NCI-H2107 treated with DMSO at 0.1 percent for 48 hours (cell line): ENCODE measurements around the gene SGTA.

ENCODE experiments used
- DNase-seq: peaks from one replicate; lab custom pipeline; 2025; ENCODE audit not compliant: unreplicated experiment; lab: John Stamatoyannopoulos, UW

The SGTA gene

GRCh38 chr19:2729943-2730818, 52.9 kb downstream of the SGTA start:
- no peak for DNase-seq

- DNase-seq, result no peak
Measured at GRCh38 chr19:2728783-2729387, 54.2 kb downstream of the SGTA start.

- no peak for DNase-seq
Measured at GRCh38 chr19:2727640-2727944, 55.5 kb downstream of the SGTA start.

DNA sequence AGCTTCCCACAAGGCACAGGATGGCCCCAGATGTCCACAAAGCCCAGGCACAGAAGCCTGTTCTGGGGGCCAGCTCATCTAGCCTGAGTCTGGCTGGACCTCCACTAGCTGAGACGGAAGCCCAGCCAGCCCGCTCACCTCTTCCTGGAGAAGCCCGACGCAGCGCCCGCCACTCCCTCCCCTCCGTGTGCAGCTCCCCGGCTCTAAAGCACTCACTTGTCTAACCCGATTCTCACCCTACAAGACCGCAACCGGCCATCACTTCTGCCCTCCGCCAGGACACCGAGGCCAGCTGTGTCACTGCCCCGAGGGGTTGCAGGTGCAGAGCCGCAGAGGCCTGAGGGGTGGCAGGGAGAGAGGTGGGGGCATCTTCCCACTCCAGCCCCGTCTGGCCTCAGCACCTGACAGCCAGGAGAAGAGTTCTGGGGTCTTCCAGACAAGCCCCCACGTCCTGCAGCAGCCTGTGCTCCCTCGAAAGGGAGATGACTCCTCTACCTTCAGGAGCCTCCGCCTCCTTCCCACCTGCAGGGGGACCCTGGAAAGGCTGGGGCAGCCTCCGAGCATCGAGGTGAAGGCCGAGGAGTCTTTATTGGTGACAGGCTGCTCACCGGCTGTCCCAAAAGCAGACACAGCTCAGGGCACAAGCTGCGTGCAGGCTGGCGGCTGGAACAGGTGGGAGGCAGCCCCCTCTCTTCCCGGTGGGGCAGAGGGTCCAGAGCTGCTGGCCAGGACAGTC, 56.0 kb downstream of the SGTA start:
- no peak for DNase-seq

GRCh38 chr19:2726160-2726855, 56.8 kb downstream of the SGTA start:
- DNase-seq, result no peak

DNA sequence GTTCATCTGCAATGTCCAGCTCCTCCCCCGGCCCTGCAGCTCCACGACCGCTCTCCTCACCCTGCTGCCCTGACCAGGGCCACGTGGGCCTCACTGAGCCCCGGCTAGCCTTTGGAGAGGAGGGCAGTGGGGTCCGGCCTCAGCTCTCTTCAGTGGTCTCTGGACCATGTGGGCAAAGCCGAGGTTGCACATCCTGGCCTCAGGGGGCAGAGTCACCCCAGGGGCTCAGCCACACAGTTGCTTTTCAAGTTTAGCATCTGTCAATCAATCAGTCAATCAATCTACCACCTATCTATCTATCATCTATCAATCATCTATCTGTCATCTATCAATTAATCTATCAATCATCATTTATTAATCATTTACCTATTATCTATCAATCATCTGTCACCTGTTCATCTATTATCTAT, 58.9 kb downstream of the SGTA start:
- DNase-seq, result no peak

- no peak for DNase-seq
Measured at GRCh38 chr19:2723747-2724146, 59.3 kb downstream of the SGTA start.

DNA sequence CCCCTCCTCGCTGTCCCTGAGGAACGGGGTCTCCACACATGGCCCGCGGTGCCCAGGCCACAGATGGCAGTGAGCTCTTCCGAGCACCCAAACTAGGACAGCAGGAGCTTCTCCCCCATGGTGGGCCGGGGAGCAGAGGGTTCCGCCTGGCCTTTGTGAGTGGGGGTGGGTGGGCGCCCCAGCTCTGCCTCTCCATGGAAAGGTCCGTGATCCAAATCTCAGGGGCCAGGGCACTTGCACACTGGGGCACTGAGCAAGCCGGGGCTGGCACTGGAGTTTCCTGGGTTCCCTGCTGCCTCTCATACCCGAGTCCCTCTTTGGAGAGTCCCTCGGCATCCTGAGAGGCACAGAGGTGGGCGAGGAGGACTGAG, 59.7 kb downstream of the SGTA start:
- DNase-seq, result no peak

DNA sequence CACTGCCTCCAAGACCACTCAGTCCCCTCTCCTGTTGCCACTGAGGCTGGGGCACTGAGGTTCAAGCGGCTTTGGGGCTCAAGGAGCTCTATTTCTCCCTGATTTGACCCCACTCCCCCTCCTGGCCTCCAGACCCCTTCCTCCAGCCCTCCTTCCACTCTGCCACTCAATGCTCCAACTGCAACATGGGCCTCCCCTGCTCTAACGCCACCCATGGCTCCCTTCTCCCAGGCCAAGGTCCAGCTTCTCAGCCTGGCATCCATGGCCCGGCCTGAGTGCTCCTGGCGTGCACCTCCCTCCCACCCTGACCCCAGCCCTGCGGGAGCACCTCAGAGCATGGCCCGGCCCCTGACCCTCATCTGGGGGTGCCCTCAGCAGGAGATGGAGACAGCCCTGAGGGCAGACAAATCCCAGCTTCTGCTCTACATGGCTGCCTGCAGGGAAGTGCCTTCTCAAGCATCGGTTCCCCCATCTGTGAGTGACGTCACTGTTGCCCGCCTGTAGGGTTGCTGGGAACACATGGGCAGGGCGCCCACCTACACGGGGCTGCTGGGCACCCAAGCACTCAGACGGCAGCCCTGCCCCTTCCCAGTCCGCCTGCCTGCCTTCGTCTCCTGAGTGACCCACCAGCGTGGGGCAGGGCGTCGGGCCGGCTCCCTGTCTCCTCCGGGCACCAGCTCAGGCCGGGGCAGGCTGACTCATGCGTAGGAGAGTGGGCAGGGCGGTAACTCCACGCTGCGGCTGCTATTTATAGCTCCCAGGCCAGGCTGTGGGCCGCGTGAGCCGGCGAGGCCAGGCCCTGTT, 60.3 kb downstream of the SGTA start:
- no peak for DNase-seq

- no peak for DNase-seq
Measured at GRCh38 chr19:2721570-2722540, 61.2 kb downstream of the SGTA start.

- DNase-seq, result no peak
Measured at GRCh38 chr19:2720777-2721569, 62.1 kb downstream of the SGTA start, which contains the start of gene DIRAS1. TSS of gene DIRAS1 (minus strand) at chr19:2721372. CDS start at chr19:2717806, 3,566 bp downstream.

DNA sequence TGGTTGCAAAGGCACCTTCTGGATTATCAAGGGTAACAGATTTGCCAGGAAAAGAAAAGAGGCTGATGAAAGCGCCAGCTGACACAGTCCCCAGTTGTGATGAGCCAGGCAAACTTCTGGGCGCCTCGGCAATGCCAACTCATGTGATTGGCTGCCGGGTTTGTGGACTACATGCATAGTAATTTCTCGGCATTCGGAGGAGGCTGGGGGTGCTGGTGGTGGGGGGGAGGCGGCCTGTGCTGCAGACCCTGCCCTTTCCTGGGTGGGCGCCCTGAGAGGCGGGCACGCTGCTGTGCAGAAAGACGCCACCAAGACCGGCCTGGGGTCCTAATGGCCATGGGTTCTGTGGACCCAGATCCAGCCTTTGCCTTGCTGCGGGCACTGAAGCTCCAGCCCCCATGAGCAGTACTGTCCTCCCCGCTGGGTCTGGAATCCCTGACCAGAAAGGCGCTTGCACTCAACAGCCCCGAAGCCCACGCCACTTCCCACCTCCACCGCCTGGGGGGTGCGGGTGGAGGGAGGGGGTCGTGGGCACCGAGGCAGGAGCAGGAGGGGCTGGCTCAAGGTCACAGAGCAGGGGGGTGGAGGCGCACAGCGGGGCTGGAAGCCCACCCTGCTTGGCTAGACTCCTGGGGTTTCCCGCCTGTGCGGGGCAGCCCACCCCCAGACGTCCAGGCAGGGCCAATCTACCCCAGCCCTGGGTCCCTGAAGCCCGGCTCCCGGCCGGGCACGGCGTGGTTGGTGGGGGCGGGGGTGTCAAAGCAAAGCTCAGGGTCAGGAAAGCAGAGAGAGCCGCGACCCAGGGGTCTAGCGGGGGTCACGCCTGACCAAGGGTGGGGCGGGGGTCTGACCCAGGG, 62.9 kb downstream of the SGTA start:
- no peak for DNase-seq

DNA sequence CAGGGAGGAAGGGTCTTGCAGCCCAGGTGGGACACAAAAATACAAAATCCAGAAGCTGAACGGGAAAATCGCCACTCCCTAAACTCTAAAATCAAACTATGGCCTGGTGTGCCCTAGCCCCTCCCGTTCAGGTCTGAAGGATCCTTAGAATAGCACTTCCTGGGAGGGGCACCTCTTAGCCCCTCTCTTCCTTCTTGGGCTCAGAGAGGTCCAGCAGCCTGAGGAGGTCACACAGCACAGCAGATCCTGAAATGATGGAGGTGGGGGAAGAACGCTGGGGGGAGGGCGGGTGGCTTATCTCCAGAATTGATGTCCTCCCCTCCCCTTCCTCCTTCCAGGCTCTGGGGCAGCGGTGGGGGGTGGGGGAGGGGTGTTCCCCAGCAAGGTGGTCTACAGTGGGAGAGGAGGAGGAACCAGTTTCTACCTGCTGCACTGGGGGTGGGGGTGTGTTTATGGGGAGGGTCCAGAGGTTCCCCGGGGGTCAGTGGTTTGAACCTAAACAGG, 63.8 kb downstream of the SGTA start:
- DNase-seq, result no peak

GRCh38 chr19:2717638-2718541, 65.2 kb downstream of the SGTA start:
- DNase-seq, result no peak

- no peak for DNase-seq
Measured at GRCh38 chr19:2716722-2717637, 66.1 kb downstream of the SGTA start.

- DNase-seq, result no peak
Measured at GRCh38 chr19:2716275-2716650, 66.8 kb downstream of the SGTA start.
